ENCODE data around the gene LITAFD.
"Not testable (repeated sequence)": the region's sequence is repeated elsewhere in the genome, so short reads cannot be mapped to it uniquely, and the experiment has no call there.

The LITAFD gene

GRCh38 chr16:8872967-8873865, 8.9 kb upstream of the LITAFD start:
- no peak for DNase-seq (ENCODE audit: low read depth)

GRCh38 chr16:8873866-8874195, 8.3 kb upstream of the LITAFD start:
- DNase-seq (ENCODE audit: low read depth), result not testable (repeated sequence)

GRCh38 chr16:8874388-8874787, 7.8 kb upstream of the LITAFD start:
- DNase-seq (ENCODE audit: low read depth), result no peak

GRCh38 chr16:8875317-8875716, 6.8 kb upstream of the LITAFD start:
- DNase-seq (ENCODE audit: low read depth), result not testable (repeated sequence)

- no peak for DNase-seq (ENCODE audit: low read depth)
These were observed 4.1 kb upstream of the LITAFD start for GRCh38 chr16:8877894-8878522.

GRCh38 chr16:8878523-8878911, 3.6 kb upstream of the LITAFD start:
- no peak for DNase-seq (ENCODE audit: low read depth)

- DNase-seq (ENCODE audit: low read depth), result no peak
These were observed 1.2 kb upstream of the LITAFD start for GRCh38 chr16:8880839-8881510.

- no peak for DNase-seq (ENCODE audit: low read depth)
These were observed 700 bp downstream of the LITAFD start for GRCh38 chr16:8882725-8883377.

- DNase-seq (ENCODE audit: low read depth), result no peak
These were observed 3.8 kb downstream of the LITAFD start for GRCh38 chr16:8885674-8886592.

GRCh38 chr16:8886593-8887430, 4.7 kb downstream of the LITAFD start:
- no peak for DNase-seq (ENCODE audit: low read depth)

GRCh38 chr16:8887431-8887765, 5.2 kb downstream of the LITAFD start:
- no peak for DNase-seq (ENCODE audit: low read depth)

GRCh38 chr16:8887952-8888560, 5.9 kb downstream of the LITAFD start:
- DNase-seq (ENCODE audit: low read depth), result no peak

- DNase-seq (ENCODE audit: low read depth), result no peak
These were observed 7.1 kb downstream of the LITAFD start for GRCh38 chr16:8888951-8889892.

GRCh38 chr16:8889893-8890548, 7.9 kb downstream of the LITAFD start:
- no peak for DNase-seq (ENCODE audit: low read depth)

GRCh38 chr16:8890549-8890921, 8.4 kb downstream of the LITAFD start:
- no peak for DNase-seq (ENCODE audit: low read depth)

GRCh38 chr16:8892101-8892575, 10.0 kb downstream of the LITAFD start:
- no peak for DNase-seq (ENCODE audit: low read depth)

- no peak for DNase-seq (ENCODE audit: low read depth)
These were observed 11.3 kb downstream of the LITAFD start for GRCh38 chr16:8893426-8893825.

GRCh38 chr16:8893976-8894690, 12.0 kb downstream of the LITAFD start:
- DNase-seq (ENCODE audit: low read depth), result no peak
